HG03025 (cell line): ENCODE measurements around the gene TMEM88.

Experiments used
- ATAC-seq: cut with Tn5 transposase; IDR thresholded peaks from one replicate; pipeline ENCODE4 v1.9.1; 2021; ENCODE audit warnings: mild to moderate bottlenecking, moderate library complexity; ENCODE audit not compliant: unreplicated experiment, low FRiP score

TMEM88 gene

DNA sequence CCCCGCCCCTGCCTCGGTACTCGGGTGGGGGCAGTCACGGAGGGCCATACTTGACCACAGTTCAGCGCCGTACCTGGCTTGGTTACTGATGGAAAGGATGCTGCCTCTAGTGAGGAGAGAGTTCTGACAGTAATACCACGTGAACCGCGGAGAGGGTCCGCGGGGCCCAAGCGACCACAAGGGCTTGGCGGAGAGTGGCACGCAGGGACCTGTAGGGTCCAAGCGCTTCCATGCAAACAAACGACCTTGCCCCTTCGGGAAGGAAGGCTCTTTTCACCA, 11.7 kb upstream of the TMEM88 start:
- no peak for ATAC-seq

DNA sequence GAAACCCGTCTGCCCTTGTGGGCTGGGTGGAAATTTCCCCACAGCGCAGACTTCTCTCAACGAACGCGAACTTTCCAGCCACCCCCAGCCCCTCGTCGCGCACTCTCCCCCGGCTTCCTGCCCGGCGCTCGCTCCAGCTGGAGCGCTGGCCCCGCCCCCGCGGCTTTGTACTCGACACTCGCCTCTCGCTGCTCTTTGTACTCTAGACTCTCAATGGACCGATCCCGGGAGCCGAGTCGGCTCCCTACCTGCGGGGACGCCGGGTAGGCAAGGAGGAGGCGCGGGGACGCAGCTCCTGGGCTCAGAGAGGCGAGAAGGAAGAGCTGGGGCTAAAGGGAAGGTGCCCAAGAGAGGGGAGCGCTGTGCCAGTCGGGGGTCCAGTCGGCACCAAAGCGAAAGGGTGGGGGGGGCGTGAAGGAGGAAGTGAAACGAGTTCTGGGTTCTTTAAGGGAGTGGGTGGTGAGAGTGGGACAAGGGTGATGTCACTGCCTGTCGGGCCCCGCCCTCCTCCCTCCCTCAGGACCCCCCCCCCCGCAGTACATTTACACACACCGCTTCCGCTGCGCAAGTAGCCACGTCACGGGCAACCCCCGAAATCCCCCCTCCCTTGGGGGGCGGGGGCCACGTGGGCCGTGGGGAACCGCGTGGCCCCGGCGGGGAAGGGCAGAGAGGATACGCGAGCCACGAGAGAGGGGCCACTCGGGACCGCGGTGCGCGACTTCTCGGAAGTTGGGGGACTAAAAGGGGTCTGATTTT, 11.2 kb upstream of the TMEM88 start:
- ATAC-seq, result no peak

DNA sequence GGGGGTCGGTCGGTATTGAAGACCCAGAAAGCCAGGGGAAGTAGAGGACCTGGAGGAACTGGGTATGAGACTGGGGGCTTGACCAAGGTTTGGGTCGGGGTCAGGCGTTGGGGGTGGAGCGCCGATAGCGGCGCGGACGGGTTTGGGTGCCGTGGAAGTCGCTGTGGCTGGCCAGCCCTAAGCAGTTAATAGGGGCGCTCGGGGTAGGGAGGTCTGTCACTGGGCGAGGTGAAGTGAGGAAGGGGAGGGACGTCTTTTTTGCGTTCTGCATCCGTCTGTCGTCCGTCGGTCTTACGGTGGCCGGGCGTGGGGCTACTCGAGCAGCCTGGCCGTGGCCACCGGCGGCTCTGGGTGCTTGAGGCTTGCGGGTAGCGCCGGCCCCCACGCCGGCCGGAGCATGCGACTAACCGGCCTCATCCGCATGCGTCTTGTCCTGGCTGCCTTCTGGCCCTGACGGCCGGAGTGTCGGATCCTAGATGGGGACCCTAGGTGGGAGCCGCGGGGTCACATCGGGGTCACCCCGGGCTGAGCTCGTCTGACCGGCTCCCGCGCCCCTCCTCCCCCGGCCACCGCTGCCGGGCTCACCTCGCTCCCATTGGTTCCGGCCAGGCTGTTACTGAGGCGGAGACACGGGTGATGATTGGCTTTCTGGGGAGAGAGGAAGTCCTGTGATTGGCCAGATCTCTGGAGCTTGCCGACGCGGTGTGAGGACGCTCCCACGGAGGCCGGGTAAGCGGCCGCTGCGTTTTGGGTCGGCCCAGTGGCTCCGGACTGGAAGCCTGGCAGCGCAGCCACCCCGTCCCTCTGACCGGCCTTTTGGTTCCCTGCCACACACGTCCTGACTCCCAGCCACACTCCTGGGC, 10.3 kb upstream of the TMEM88 start:
- ATAC-seq, result peak; percentile 38

DNA sequence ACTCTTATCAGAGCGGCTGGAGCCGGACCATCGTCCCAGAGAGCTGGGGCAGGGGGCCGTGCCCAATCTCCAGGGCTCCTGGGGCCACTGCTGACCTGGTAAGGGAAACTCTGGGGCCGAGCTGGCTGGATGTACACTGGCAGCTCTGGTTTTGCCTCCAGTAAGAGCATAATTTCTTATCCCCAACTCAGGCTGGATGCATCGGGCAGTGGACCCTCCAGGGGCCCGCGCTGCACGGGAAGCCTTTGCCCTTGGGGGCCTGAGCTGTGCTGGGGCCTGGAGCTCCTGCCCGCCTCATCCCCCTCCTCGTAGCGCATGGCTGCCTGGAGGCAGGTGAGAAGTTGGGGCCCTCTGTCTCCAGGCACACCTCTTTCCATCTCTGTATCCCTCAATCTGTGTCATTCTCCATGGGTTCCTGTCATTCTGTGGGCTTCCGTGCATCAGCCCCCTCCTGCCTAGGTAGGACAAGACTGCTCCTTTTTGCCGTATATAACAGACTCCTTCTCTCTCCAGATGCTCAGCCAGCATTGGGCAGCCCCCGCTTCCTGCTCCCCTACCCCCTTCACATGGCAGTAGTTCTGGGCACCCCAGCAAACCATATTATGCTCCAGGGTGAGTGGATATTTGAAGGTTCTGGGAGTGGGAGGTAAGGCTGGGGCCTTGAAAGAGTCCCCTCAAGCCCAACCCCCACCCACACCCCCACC, 9.4 kb upstream of the TMEM88 start:
- ATAC-seq, result no peak

DNA sequence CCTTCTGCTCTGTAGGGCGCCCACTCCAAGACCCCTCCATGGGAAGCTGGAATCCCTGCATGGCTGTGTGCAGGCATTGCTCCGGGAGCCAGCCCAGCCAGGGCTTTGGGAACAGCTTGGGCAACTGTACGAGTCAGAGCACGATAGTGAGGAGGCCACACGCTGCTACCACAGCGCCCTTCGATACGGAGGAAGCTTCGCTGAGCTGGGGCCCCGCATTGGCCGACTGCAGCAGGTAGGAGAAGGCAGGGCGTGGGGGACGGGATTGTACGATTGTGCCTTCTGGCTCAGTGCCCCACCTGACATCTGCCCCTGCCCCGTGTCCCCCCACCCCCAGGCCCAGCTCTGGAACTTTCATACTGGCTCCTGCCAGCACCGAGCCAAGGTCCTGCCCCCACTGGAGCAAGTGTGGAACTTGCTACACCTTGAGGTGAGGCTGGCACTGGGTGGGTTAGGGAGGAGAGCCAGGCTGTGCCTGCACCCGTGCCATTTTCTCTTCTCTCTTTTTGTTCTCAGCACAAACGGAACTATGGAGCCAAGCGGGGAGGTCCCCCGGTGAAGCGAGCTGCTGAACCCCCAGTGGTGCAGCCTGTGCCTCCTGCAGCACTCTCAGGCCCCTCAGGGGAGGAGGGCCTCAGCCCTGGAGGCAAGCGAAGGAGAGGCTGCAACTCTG, 8.7 kb upstream of the TMEM88 start:
- ATAC-seq, result no peak

DNA sequence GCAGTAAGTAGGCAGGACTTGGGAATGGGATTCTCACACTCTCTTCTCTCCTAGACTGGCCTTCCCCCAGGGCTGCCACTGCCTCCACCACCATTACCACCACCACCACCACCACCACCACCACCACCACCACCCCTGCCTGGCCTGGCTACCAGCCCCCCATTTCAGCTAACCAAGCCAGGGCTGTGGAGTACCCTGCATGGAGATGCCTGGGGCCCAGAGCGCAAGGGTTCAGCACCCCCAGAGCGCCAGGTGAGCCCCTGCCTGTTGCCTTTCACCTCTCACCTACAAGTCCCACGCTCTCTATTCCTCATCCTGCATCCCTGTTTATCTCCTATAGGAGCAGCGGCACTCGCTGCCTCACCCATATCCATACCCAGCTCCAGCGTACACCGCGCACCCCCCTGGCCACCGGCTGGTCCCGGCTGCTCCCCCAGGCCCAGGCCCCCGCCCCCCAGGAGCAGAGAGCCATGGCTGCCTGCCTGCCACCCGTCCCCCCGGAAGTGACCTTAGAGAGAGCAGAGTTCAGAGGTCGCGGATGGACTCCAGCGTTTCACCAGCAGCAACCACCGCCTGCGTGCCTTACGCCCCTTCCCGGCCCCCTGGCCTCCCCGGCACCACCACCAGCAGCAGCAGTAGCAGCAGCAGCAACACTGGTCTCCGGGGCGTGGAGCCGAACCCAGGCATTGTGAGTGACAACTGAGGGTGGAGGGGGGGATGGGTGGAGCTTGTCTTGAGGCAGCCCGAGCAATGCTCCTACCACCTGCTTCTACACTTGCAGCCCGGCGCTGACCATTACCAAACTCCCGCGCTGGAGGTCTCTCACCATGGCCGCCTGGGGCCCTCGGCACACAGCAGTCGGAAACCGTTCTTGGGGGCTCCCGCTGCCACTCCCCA, 7.9 kb upstream of the TMEM88 start:
- no peak for ATAC-seq

DNA sequence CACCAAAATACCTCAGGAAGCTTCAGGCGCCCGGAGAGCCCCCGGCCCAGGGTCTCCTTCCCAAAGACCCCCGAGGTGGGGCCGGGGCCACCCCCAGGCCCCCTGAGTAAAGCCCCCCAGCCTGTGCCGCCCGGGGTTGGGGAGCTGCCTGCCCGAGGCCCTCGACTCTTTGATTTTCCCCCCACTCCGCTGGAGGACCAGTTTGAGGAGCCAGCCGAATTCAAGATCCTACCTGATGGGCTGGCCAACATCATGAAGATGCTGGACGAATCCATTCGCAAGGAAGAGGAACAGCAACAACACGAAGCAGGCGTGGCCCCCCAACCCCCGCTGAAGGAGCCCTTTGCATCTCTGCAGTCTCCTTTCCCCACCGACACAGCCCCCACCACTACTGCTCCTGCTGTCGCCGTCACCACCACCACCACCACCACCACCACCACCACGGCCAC, 6.7 kb upstream of the TMEM88 start:
- no peak for ATAC-seq

DNA sequence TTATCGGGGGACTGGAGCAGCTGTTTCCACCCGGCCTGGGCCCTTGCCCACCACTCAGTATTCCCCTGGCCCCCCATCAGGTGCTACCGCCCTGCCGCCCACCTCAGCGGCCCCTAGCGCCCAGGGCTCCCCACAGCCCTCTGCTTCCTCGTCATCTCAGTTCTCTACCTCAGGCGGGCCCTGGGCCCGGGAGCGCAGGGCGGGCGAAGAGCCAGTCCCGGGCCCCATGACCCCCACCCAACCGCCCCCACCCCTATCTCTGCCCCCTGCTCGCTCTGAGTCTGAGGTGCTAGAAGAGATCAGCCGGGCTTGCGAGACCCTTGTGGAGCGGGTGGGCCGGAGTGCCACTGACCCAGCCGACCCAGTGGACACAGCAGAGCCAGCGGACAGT, 6.1 kb upstream of the TMEM88 start:
- no peak for ATAC-seq

DNA sequence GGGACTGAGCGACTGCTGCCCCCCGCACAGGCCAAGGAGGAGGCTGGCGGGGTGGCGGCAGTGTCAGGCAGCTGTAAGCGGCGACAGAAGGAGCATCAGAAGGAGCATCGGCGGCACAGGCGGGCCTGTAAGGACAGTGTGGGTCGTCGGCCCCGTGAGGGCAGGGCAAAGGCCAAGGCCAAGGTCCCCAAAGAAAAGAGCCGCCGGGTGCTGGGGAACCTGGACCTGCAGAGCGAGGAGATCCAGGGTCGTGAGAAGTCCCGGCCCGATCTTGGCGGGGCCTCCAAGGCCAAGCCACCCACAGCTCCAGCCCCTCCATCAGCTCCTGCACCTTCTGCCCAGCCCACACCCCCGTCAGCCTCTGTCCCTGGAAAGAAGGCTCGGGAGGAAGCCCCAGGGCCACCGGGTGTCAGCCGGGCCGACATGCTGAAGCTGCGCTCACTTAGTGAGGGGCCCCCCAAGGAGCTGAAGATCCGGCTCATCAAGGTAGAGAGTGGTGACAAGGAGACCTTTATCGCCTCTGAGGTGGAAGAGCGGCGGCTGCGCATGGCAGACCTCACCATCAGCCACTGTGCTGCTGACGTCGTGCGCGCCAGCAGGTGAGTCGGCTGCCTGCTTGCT, 5.6 kb upstream of the TMEM88 start:
- ATAC-seq, result no peak

DNA sequence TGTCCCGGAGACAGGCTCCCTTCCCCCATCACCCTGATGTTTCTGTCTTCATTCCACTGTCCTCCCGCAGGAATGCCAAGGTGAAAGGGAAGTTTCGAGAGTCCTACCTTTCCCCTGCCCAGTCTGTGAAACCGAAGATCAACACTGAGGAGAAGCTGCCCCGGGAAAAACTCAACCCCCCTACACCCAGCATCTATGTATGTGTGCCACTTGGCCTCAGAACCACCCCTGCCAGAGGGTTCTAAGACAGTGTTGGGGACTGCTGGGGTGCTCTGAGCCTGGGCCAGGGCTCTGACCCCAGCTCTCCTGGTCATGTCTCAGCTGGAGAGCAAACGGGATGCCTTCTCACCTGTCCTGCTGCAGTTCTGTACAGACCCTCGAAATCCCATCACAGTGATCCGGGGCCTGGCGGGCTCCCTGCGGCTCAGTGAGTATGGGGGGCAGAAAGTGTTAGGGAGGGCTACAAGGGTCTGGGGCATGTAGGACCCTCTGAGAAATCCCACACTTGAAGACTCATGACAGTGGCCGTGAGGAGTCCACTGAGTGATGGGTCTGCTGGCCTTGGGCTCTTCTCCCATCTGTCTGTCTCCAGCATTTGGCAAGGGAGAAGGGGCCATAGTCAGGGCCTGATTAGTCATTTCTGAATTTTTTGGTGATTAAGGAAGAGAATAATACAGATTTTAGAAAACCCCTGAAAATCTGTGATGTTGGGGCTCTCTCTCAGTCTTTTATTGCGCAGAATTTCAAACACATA, 4.9 kb upstream of the TMEM88 start:
- ATAC-seq, result no peak

DNA sequence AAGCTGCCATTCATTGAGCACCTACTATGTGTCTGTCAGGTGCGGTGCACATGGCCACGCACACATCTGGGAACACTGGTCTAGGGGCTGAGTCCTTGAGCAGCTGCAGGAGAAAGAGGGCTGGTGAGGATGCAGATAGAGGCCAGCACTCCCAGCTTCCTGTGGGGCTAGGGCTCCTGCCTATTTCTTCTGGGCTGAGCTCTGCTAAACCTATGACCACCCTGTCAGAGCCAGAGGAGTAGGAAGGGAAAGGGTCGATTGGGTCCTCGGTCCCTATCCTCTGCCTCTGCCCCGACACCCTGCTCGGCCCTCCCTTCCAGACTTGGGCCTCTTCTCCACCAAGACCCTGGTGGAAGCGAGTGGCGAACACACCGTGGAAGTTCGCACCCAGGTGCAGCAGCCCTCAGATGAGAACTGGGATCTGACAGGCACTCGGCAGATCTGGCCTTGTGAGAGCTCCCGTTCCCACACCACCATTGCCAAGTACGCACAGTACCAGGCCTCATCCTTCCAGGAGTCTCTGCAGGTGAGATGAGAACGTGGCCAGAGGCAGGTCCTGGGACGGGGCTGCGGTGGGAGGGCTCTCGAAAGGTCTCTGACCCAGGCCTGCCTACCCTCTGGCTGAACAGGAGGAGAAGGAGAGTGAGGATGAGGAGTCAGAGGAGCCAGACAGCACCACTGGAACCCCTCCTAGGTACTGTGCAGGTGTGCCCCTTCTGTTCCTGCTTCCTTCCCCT, 4.0 kb upstream of the TMEM88 start:
- ATAC-seq, result no peak

DNA sequence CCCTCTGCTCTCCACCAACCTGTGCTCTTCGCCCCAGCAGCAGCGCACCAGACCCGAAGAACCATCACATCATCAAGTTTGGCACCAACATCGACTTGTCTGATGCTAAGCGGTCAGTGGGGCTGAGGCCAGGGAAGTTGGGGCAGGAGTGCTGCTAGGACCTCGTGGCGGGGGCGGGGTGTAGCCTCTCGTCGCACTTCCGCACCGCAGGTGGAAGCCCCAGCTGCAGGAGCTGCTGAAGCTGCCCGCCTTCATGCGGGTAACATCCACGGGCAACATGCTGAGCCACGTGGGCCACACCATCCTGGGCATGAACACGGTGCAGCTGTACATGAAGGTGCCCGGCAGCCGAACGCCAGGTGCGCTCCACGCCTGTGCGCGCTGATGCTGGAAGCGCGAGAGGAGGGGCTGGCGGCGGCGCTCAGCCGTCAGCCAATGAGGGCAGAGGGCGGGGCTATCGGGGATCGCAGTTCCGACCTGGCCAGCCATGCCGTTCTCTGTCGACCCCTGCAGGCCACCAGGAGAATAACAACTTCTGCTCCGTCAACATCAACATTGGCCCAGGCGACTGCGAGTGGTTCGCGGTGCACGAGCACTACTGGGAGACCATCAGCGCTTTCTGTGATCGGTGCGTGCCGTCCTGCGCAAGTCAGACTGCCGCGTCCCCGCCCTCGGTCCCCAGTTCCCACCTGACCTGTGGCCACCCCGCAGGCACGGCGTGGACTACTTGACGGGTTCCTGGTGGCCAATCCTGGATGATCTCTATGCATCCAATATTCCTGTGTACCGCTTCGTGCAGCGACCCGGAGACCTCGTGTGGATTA, 3.2 kb upstream of the TMEM88 start:
- peak; percentile 44 for ATAC-seq

DNA sequence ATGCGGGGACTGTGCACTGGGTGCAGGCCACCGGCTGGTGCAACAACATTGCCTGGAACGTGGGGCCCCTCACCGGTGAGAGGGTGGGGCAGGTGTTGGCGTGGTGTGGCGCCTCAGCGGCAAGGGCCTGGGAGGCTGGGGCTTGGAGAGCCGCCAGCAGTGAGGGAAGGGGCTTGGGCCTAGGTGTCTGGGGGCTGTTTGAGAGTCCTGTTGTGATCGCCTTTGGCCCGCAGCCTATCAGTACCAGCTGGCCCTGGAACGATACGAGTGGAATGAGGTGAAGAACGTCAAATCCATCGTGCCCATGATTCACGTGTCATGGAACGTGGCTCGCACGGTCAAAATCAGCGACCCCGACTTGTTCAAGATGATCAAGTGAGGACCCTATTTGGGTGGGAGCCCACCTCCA, 2.6 kb upstream of the TMEM88 start:
- ATAC-seq, result no peak

DNA sequence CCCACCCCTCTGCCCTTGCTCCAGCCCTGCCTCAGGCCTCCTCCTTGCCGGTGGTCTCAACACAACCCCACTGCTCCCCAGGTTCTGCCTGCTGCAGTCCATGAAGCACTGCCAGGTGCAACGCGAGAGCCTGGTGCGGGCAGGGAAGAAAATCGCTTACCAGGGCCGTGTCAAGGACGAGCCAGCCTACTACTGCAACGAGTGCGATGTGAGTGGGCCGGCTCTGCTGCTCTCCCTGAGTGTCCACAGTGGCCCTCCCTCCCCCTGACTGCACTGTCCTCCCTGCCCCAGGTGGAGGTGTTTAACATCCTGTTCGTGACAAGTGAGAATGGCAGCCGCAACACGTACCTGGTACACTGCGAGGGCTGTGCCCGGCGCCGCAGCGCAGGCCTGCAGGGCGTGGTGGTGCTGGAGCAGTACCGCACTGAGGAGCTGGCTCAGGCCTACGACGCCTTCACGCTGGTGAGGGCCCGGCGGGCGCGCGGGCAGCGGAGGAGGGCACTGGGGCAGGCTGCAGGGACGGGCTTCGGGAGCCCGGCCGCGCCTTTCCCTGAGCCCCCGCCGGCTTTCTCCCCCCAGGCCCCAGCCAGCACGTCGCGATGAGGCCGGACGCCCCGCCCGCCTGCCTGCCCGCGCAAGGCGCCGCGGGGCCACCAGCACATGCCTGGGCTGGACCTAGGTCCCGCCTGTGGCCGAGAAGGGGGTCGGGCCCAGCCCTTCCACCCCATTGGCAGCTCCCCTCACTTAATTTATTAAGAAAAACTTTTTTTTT, 1.8 kb upstream of the TMEM88 start:
- no peak for ATAC-seq

DNA sequence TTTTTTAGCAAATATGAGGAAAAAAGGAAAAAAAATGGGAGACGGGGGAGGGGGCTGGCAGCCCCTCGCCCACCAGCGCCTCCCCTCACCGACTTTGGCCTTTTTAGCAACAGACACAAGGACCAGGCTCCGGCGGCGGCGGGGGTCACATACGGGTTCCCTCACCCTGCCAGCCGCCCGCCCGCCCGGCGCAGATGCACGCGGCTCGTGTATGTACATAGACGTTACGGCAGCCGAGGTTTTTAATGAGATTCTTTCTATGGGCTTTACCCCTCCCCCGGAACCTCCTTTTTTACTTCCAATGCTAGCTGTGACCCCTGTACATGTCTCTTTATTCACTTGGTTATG, 1.2 kb upstream of the TMEM88 start:
- ATAC-seq, result no peak

DNA sequence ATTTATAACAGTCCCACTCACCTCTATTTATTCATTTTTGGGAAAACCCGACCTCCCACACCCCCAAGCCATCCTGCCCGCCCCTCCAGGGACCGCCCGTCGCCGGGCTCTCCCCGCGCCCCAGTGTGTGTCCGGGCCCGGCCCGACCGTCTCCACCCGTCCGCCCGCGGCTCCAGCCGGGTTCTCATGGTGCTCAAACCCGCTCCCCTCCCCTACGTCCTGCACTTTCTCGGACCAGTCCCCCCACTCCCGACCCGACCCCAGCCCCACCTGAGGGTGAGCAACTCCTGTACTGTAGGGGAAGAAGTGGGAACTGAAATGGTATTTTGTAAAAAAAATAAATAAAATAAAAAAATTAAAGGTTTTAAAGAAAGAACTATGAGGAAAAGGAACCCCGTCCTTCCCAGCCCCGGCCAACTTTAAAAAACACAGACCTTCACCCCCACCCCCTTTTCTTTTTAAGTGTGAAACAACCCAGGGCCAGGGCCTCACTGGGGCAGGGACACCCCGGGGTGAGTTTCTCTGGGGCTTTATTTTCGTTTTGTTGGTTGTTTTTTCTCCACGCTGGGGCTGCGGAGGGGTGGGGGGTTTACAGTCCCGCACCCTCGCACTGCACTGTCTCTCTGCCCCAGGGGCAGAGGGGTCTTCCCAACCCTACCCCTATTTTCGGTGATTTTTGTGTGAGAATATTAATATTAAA, 638 bp upstream of the TMEM88 start:
- no peak for ATAC-seq
